DOHH2 (cell line): ENCODE data around the gene TRMT10C.

Experiments
- H3F3A ChIP-seq: fragments of 200-600 bp; sonication (generic), shearing (Covaris generic); 2 replicates; pipeline ENCODE4 v1.6.0; 2016; ENCODE audit warnings: antibody characterized with exemption, mild to moderate bottlenecking; ENCODE audit not compliant: control insufficient read depth, insufficient read depth
- H3K27ac ChIP-seq: fragments of 200-600 bp; sonication (generic); 2 replicates; pipeline ENCODE4 v1.5.1; 2014; ENCODE audit warnings: low read depth, mild to moderate bottlenecking, low read length, moderate library complexity
- H3K27me3 ChIP-seq: fragments of 200-600 bp; sonication (generic); 2 replicates; pipeline ENCODE4 v1.6.1; 2014; ENCODE audit warnings: mild to moderate bottlenecking, low read length, mixed read lengths; ENCODE audit not compliant: control insufficient read depth
- H3K36me3 ChIP-seq: fragments of 200-600 bp; sonication (generic); 2 replicates; pipeline ENCODE4 v1.6.1; 2014; ENCODE audit warnings: mild to moderate bottlenecking, low read length, moderate library complexity, mixed read lengths; ENCODE audit not compliant: control insufficient read depth
- H3K4me1 ChIP-seq: fragments of 200-600 bp; sonication (generic); 2 replicates; pipeline ENCODE4 v1.6.1; 2014; ENCODE audit warnings: mild to moderate bottlenecking, low read length, mixed read lengths; ENCODE audit not compliant: control insufficient read depth
- H3K4me2 ChIP-seq: fragments of 200-600 bp; sonication (generic); 2 replicates; pipeline ENCODE4 v1.6.0; 2014; ENCODE audit warnings: mild to moderate bottlenecking, low read length, moderate library complexity
- H3K4me3 ChIP-seq: fragments of 200-600 bp; sonication (generic); 2 replicates; pipeline ENCODE4 v1.5.1; 2014; ENCODE audit warnings: mild to moderate bottlenecking, low read length, mixed read lengths
- H3K79me2 ChIP-seq: fragments of 200-600 bp; sonication (generic); 2 replicates; pipeline ENCODE4 v1.6.1; 2014; ENCODE audit warnings: mild to moderate bottlenecking, low read length, mixed read lengths; ENCODE audit not compliant: control insufficient read depth
- H3K9me2 ChIP-seq: fragments of 200-600 bp; sonication (generic); replicated peaks from 2 replicates; pipeline ENCODE4 v1.6.1; 2014; ENCODE audit warnings: mild to moderate bottlenecking, low read length, mixed read lengths; ENCODE audit not compliant: control insufficient read depth
- H3K9me3 ChIP-seq: fragments of 200-600 bp; sonication (generic); 2 replicates; pipeline ENCODE4 v1.6.1; 2014; ENCODE audit warnings: antibody characterized with exemption, low read length, mixed read lengths; ENCODE audit not compliant: control insufficient read depth, insufficient read depth
- H4K20me1 ChIP-seq: fragments of 200-600 bp; sonication (generic); 2 replicates; pipeline ENCODE4 v1.6.0; 2014; ENCODE audit warnings: low read depth, mild to moderate bottlenecking, antibody characterized with exemption, low read length, moderate library complexity; ENCODE audit not compliant: control insufficient read depth, insufficient read depth
- CTCF ChIP-seq: fragments of 200-600 bp; sonication (generic); IDR thresholded peaks from one replicate; pipeline ENCODE4 v1.5.1; 2014; ENCODE audit warnings: antibody characterized with exemption, mild to moderate bottlenecking, low read depth, low read length; ENCODE audit not compliant: poor library complexity, severe bottlenecking
- EZH2phosphoT487 ChIP-seq: fragments of 200-600 bp; sonication (generic); IDR thresholded peaks from 2 replicates; pipeline ENCODE4 v1.6.1; 2017; ENCODE audit warnings: borderline replicate concordance, mild to moderate bottlenecking, antibody characterized with exemption, low read length, moderate library complexity, mixed read lengths

The TRMT10C gene

DNA sequence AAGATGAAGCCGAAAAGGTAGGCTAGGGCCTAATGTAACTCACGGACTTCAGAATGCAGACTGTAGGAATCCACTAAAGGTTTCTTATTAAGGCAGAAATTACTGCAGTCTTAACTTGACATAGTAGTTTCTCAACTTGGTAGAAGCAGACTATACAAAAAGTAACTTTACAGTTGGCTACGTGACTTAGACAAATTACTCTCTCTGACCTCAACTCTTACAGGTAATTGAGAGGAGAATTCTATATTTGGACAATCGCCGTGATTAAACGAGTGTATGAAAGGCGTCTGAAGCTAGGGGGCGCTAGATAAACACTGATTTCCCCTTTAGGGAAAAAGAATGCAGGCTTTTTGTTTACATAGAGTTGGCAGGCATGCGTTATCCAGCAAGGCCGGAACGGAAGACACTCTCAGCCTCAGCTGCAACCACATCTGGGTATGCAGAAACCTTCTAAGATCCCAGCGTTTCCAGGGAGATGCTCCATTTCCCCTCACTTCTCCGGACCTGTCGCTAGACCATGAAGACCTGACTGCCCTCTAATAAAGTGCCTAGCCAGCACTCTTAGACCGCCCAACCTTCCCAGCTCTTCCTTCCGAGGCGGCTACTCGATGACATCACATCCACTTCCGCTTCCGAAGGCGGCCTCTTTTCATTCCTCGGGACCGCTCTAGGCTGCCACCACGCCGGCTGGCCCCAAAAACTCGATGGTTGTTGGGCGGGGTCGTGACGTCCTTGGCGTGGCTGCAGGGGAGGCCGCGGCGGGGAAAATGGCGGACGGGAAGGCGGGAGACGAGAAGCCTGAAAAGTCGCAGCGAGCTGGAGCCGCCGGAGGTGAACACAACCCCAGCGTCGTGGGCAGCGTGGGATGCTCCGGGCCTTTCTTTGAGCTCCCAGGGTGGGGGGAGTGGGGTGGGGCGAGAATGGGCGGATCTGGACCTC is 12.1 kb downstream of the TRMT10C start, which contains the start of gene PCNP:
PCNP (plus strand) TSS at position 732 of the 939 bp plus-strand sequence; CDS start at position 768, 36 bp downstream.
- TF ChIP-seq EZH2phosphoT487 = no peak
- TF ChIP-seq CTCF = peak; percentile 87
- Histone ChIP-seq H3K4me2 (peak within 1 kb of the TSS; percentile 76), H3K4me1 (peaks cover 39% of the 10 kb centered on the region), H3K9me3 (no peaks in the 10 kb centered on the region), H3K4me3 (peak within 1 kb of the TSS; percentile 91), H4K20me1 (peaks cover 18% of the 10 kb centered on the region; the same call in 1 of the 2 replicates), H3F3A (peaks cover 15% of the 10 kb centered on the region), H3K27ac (peak within 1 kb of the TSS; percentile 63), H3K79me2 (peaks cover 52% of the 10 kb centered on the region), H3K27me3 (no peaks in the 10 kb centered on the region), H3K36me3 (peaks cover 37% of the 10 kb centered on the region), H3K9me2 (no peaks in the 10 kb centered on the region)

DNA sequence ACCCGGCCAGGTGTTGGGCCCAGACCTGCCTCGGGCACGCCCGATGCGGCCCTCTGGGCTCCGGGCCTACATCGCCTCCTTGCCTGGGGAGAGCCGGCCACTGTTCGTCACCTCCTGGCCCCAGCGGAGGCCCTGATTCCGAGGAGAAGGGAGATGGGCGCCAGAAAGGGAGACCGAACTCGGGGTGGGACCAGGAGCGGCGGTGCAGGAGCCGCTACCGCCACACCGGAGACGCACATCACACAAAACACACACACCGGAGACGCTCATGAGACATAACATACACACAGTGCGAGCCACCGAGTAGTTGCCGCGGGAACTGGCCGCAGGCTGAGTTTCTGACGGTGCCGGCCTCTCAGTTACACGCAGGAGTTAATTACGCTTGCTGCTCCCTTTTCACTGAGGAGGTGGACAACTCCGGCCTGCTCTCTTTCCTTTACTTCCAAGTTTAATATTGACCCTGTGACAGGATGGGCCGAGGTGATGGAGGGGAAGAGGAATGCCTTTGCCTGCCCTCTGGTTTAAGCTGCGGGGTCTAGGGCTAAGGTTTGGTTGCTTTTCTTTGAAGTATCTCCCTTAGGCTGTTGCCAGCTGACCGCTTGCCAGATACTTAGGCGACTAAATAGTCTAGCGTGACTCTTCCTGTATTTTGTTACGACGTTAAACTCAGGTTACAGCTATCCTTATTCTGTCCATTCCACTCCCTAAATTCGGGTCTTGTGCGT is 12.9 kb downstream of the TRMT10C start:
- no peaks in the 10 kb centered on the region for H3K9me3 ChIP-seq
- H3K27ac ChIP-seq = peak overlapping the region; percentile 63
- H3F3A ChIP-seq = peaks cover 14% of the 10 kb centered on the region
- TF ChIP-seq EZH2phosphoT487 (no peak), CTCF (no peak)
- H3K79me2 ChIP-seq = peaks cover 60% of the 10 kb centered on the region
- H4K20me1 ChIP-seq = peaks cover 19% of the 10 kb centered on the region; the same call in 1 of the 2 replicates
- peaks cover 47% of the 10 kb centered on the region for H3K4me1 ChIP-seq
- peak overlapping the region; percentile 76 for H3K4me2 ChIP-seq
- H3K36me3 ChIP-seq = peaks cover 46% of the 10 kb centered on the region
- H3K9me2 ChIP-seq = no peaks in the 10 kb centered on the region
- no peaks in the 10 kb centered on the region for H3K27me3 ChIP-seq
- peak overlapping the region; percentile 91 for H3K4me3 ChIP-seq

DNA sequence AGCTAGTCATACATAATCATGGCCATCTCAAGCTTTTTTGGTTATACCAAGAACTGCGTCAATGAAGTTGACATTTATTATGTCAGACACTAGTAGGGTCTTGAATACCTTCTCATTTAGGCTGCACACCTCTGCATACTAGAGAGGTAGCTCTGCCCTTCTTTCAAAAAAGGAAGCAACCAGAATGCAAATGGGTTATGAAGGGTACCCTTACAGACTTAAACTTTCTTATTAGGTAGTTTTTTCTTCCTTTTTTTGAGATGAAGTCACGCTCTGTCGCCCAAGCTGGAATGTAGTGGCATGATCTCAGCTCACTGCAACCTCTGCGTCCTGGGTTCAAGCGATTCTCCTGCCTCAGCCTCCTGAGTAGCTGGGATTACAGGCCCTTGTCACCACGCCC is 15.6 kb downstream of the TRMT10C start:
- TF ChIP-seq CTCF (no peak), EZH2phosphoT487 (no peak)
- Histone ChIP-seq H3K9me3 (no peaks in the 10 kb centered on the region), H3K27me3 (no peaks in the 10 kb centered on the region), H3K4me1 (peaks cover 57% of the 10 kb centered on the region), H4K20me1 (peaks cover 22% of the 10 kb centered on the region; the same call in 1 of the 2 replicates), H3K9me2 (no peaks in the 10 kb centered on the region), H3K79me2 (peaks cover 87% of the 10 kb centered on the region), H3K36me3 (peaks cover 65% of the 10 kb centered on the region), H3K27ac (peak overlapping the region; percentile 42), H3K4me2 (peak overlapping the region; percentile 76), H3F3A (peaks cover 4% of the 10 kb centered on the region), H3K4me3 (peak overlapping the region; percentile 62)
